Measurements from ENCODE around the gene OLFML3. TPM values are rescaled to one million over a fixed set of nuclear protein-coding genes. Genes with fewer than 3 reads are reported as not detected.

The OLFML3 gene
- total and polyA plus RNA-seq, 2 donors (not counting 3 experiments of a cell fraction or from before 2014, with no cell fraction given) = 3.4 to 3.9 TPM

GRCh38 chr1:114010433-114011184 is 31.3 kb downstream of the OLFML3 start:
- ChIA-PET POLR2A (no interaction called here), CTCF (interaction anchor here (0.9 to 1.7 kb wide), 3 partner anchors 9 to 32 kb away, joined by 3 to 5 read pairs (median 4); partner anchors contain the start of gene OLFML3)
- Histone ChIP-seq H3K4me1 (ENCODE audit: control insufficient read depth, extremely low read depth, insufficient read depth, low read length) (no peaks in the 10 kb centered on the region), H3K4me2 (ENCODE audit: insufficient read depth, low read length) (no peak overlapping the region), H3K9me3 (replicated peaks; ENCODE audit: control insufficient read depth, insufficient read depth, low read length) (no peaks in the 10 kb centered on the region), H3K36me3 (ENCODE audit: control insufficient read depth in 2 of 2, extremely low read depth in 1 of 2, insufficient read depth in 2 of 2, low read length in 2 of 2) (no peaks in the 10 kb centered on the region), H3K79me2 (ENCODE audit: control insufficient read depth, insufficient read depth, low read length) (no peaks in the 10 kb centered on the region), H4K20me1 (replicated peaks; ENCODE audit: control insufficient read depth, extremely low read depth, insufficient read depth, low read length) (no peaks in the 10 kb centered on the region), H3K9me1 (replicated peaks; ENCODE audit: control insufficient read depth, extremely low read depth, insufficient read depth, low read length) (no peaks in the 10 kb centered on the region), H3K27me3 (ENCODE audit: control insufficient read depth in 2 of 2, insufficient read depth in 2 of 2, low read length in 2 of 2) (peaks cover 0 to 4% of the 10 kb centered on the region in 2 experiments), H3K27ac (ENCODE audit: insufficient read depth, low read depth, low read length) (no peak overlapping the region), H2AFZ (ENCODE audit: low read depth, low read length) (no peak overlapping the region), H3K9ac (replicated peaks; ENCODE audit: extremely low read depth, insufficient read depth, low read length) (no peak overlapping the region), H3K4me3 (replicated peaks in 1 of 3; ENCODE audit: insufficient read depth in 1 of 3, low read depth in 1 of 3, low read length in 3 of 3) (no peak overlapping the region)
- BruUV-seq (replicated peaks) = no TSS peak
- intact Hi-C loops (cut with micrococcal nuclease) (no loop called here), dilution Hi-C loops (cut with MboI; ENCODE audit: extremely low pct_ligation_motif_present, low sequenced_read_pairs) (no loop called here)
- FAIRE-seq = no peak
- no peak for DNase-seq (ENCODE audit: low read depth, low spot score)
- no peak for TF ChIP-seq MYC (IDR thresholded peaks at IDR 0.05; ENCODE audit: low read depth, low read length)
- TF ChIP-seq POLR2A (IDR thresholded peaks at IDR 0.05; ENCODE audit: low read depth, low read length) = no peak
- no peak for TF ChIP-seq EZH2 (IDR thresholded peaks at IDR 0.05; ENCODE audit: borderline replicate concordance, low read depth, low read length, severe bottlenecking)
- no peak for TF ChIP-seq FOS (IDR thresholded peaks at IDR 0.05; ENCODE audit: borderline replicate concordance, insufficient read depth, low read length)
- TF ChIP-seq MAX (IDR thresholded peaks at IDR 0.05; ENCODE audit: insufficient read depth, insufficient read length) = no peak
- no peak for TF ChIP-seq GATA2 (IDR thresholded peaks at IDR 0.05; ENCODE audit: insufficient read depth, insufficient read length, low read depth, low read length)
- no peak for TF ChIP-seq JUN (IDR thresholded peaks at IDR 0.05; ENCODE audit: borderline replicate concordance, insufficient read depth, insufficient read length, low read depth)
- no peak for TF ChIP-seq POLR2AphosphoS5 (IDR thresholded peaks at IDR 0.05; ENCODE audit: insufficient read depth, low read depth, low read length)
- TF ChIP-seq CTCF (IDR thresholded peaks at IDR 0.05; ENCODE audit: extremely low read depth in 1 of 2, insufficient read depth in 1 of 2, low read depth in 1 of 2, low read length in 2 of 2) = no peak
